DOHH2 (cell line): ENCODE measurements around the gene HTN1.

ENCODE experiments used
- CTCF ChIP-seq: fragments of 200-600 bp; sonication (generic); IDR thresholded peaks from one replicate; pipeline ENCODE4 v1.5.1; 2014; ENCODE audit warnings: antibody characterized with exemption, mild to moderate bottlenecking, low read depth, low read length; ENCODE audit not compliant: poor library complexity, severe bottlenecking
- EZH2phosphoT487 ChIP-seq: fragments of 200-600 bp; sonication (generic); IDR thresholded peaks from 2 replicates; pipeline ENCODE4 v1.6.1; 2017; ENCODE audit warnings: borderline replicate concordance, mild to moderate bottlenecking, antibody characterized with exemption, low read length, moderate library complexity, mixed read lengths

- no peak for TF ChIP-seq CTCF
- no peak for TF ChIP-seq EZH2phosphoT487
Measured at GRCh38 chr4:70000711-70001110, 49.5 kb upstream of the HTN1 start.
